NCI-H2029 (cell line): Measurements from ENCODE around the gene MAN2B2.

Source experiments
- DNase-seq: peaks from one replicate; lab custom pipeline; 2025; lab: John Stamatoyannopoulos, UW

The MAN2B2 gene

GRCh38 chr4:6546681-6547447 lies 28.1 kb upstream of the MAN2B2 start:
- peak; percentile 55 for DNase-seq

DNA sequence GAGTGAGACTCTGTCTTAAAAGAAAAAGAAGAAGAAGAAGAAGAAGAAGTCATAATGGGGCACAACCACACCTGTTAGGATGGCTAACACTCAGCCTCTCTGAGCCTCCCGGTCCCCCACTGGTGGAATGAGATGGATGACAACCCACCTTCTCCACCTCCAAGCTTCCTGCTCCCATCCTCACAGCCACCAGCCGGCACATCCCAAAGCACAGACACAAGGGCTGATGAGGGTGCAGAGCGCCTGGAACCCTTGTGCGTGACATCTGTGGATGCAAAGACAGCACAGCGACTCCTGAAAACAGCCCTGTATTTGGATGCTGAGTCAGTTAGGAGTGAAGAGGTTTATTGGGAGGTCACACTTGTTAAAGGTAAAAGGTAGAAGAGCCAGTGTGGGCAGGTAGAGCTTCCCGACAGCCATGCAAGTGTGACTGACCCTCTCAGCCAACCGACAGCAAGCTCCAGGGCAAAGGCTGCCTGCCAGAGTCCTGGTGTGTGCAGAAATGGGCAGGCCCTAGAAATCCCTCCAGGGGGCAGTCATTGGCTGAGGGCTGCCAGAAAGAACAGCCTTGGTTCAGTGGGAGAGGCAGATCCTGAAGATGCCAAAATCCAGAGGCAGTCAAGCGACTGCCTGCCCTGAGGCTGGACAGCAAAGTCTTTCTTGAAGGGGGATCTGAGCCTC lies 26.6 kb upstream of the MAN2B2 start:
- peak; percentile 11 for DNase-seq

DNA sequence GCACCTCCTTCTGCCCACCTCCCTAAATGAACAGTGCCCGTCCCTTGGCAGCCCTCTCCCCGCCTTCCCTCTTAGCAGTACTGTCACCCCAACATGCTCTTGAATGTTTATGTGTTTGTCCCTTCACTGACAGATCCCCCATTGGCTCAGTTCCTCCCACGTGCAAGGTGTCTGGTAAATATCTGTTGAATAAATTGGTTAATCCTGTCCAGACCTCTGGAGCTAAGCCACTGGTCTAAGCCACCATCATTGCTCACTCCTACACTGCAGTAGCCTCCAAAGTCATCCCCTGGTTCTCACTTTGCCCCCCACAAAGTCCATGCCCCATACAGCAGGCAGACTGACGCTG lies 26.1 kb upstream of the MAN2B2 start:
- no peak for DNase-seq

GRCh38 chr4:6549445-6549844 lies 25.5 kb upstream of the MAN2B2 start:
- peak; percentile 11 for DNase-seq

- no peak for DNase-seq
Measured at GRCh38 chr4:6549890-6550620, 24.9 kb upstream of the MAN2B2 start.

GRCh38 chr4:6550821-6551220 lies 24.2 kb upstream of the MAN2B2 start:
- DNase-seq, result no peak

- DNase-seq, result no peak
Measured at GRCh38 chr4:6551660-6552059, 23.3 kb upstream of the MAN2B2 start.

- no peak for DNase-seq
Measured at GRCh38 chr4:6555519-6555918, 19.5 kb upstream of the MAN2B2 start.

GRCh38 chr4:6556263-6556662 lies 18.7 kb upstream of the MAN2B2 start:
- DNase-seq, result no peak

GRCh38 chr4:6557185-6557584 lies 17.8 kb upstream of the MAN2B2 start:
- DNase-seq, result no peak

DNA sequence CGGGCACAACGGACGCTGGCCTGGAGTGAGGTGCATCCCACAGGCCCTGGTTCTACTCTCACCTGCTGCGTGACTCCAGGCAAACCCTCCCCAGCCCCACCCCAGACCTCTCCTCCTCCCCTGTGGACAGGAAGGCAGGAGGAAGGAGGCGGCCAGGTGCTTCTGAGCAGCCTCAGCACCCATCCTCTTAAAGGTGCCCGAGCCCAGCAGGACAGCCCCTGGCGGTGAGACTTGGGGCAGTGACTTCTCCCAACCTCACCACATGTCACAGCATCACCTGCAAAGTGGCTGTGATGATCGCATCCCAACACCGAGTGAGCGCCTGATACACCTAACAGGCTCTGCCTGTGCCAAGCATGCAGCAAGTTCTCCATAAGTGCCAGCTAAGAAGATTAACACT lies 17.1 kb upstream of the MAN2B2 start:
- no peak for DNase-seq

- no peak for DNase-seq
Measured at GRCh38 chr4:6560416-6561172, 14.4 kb upstream of the MAN2B2 start.

DNA sequence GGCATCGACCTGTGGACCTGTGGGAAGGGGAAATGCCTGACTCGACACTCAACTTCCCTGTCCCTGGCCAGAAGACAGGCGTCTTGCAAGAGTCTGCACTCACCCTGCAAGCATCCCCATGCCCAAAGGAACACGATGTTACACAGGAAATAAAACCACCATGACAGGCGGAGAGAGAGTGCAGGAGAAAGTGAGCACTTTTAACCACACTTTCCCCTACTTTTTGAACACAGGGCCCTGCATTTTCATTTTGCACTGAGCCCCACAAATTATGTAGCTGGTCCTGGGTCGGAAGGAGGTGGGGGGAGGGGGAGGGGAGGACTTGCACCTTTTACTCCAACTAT lies 13.8 kb upstream of the MAN2B2 start:
- DNase-seq, result no peak

DNA sequence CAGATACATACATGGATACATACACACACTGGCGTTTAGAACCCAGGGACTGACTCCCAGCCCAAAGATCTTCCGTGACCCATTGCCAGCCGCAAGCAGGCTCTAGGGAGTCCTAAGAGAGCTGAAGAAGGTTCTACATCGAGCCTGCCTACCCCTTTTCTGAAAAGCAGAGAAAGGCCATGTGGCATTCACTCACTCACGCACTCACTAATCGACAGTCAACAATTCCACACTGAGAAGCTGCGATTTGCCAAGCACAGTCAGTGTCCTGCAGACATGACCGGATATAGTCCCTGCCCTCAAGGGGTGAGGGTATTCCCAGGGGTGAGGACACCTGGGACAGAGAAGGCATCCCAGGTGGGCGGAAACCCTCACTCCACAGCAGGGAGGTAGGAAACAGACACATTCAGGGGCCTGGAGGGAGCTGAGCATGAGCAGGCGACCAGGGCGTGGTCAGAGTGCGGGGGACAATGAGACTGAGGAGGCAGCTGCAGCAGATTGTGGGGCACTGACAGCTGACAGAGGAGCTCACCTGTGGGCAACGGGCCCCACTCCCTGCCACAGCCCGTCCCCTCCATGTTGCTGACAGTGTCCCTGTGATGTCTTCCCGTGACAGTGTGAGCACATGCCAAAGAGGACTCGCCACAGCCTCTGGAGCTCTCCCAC lies 13.2 kb upstream of the MAN2B2 start:
- no peak for DNase-seq

DNA sequence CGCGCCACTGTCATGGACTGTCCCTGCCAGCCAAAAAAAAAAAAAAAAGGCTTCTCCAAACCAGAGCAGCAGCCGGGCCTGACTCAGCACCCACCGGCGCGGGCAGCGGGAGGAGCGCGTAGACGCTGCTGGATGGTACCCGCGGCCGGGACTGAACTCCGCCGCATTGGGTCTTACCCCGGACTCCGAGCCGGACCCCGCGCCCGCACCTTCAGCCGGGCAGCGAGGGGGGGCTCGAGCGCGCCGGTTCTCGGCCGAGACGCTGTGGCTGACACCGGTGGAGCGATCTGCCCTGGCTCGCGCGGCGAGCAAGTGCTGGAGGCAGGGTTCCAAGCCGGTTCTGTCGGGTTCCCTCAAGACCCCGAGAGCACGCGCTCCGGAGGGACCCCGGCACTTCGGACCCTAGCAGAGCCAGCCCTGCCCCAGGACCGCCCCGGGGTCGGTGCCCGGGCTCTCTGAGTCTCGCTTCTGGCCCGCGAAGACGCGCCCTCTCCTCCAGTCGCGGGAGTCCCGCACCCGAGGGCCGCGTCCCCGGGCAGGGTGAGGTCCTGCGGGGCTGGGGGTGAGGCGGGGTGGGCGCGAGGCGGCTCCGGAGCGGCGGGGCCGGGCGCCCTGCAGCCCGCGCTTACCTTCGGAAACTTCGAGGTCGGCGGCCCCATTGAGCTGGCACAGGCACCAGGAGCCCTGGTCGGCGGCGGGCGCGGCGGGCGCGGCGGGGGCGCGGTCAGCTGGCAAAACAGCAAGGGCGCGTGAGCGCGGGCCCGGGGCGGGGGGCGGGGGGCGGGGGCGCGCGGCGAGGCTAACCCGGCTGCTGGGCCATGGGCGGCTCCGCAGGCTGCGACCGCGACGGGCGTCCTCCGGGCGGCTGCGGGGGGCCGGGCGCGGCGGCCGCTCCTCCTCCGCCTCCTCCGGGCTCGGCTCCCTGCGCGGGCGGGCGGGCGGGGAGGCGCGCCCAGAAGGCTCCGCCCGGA lies 11.8 kb upstream of the MAN2B2 start:
- DNase-seq, result no peak

DNA sequence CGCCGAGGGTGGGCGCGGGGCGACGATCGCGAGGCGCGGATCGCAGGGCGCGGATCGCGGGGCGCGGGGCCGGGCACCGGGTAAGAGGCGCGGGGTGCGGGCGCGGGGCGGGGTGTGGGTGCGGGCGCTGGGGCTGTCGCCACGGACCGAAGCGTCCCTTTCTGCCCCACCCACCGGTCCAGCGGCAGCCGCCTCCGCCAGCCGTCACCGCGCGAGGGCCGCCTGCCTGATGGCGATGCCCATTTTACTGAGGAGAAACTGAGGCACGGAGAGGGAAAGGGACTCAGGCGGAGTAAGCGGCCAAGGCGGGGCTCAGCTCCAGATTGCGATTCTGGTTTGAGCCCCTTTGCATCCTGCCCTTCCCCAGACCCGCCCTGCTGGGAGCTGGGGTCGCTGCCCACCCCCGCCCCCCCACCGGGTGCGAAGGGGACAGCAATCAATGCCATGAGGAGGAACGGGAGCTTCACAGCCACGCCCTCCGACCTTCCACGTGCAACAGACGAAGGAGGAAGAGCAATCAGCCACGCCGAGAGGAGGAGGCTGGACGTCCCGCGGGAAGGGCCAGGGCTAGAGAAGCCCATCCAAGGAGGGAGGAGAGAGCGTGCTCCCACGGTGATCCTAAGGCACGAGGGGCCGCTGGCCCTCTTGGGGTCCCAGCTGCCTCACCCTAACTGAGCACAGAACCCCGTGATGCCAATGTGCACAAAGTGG lies 10.9 kb upstream of the MAN2B2 start:
- DNase-seq, result no peak

- DNase-seq, result no peak
Measured at GRCh38 chr4:6565691-6566390, 9.1 kb upstream of the MAN2B2 start.

DNA sequence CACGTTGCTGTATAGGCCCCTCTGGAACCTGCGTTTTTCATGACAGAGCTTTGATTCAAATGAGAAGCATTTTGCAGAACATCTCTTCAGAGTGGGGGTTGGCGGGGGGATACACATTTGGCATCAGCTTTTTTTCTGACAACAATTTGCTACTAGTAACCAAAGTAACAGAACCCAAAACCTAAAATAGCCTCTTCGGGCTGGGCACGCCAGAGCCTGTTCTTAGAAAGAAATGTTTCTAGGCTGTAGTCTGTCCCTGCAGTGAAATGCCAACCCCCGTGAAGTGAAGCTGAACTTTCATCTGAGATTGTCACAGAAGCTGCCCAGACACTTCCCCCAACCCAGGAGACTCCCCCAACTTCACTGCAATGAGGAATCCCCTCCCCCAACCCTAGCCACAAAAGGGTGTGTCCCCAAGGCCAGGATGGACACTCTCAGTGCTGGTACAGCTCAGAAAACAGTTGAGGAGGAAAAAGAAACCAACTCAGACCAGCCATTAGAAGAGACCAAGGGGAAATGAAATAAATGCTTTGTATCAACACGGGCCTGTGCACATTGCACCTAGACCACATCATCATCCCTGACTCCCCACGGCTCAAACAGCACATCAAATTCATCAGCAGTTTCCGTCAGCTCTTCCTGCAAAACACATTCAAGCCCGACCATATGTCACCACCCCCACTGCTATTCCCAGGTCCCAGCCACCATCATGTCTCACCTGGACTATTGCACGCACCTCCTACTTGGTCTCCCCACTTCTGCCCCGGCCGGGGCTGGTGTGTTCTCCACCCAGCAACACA lies 8.4 kb upstream of the MAN2B2 start:
- DNase-seq, result no peak

- DNase-seq, result no peak
Measured at GRCh38 chr4:6567218-6567617, 7.8 kb upstream of the MAN2B2 start.
